Activated CD4-positive, alpha-beta T cell treated with anti-CD3 and anti-CD28 coated beads for 24 hours (primary cell): ENCODE results near the gene GLP2R.

Experiments
- DNase-seq, 2 donors: peaks; one replicate each; pipeline ENCODE4 v3.0.0-alpha.2; 2020; ENCODE audit warnings: low read depth in 2 of 2

Gene GLP2R

GRCh38 chr17:9854255-9854654, 28.5 kb downstream of the GLP2R start:
- no peak for DNase-seq

GRCh38 chr17:9855036-9855435, 29.3 kb downstream of the GLP2R start:
- no peak for DNase-seq

GRCh38 chr17:9859781-9860180, 34.1 kb downstream of the GLP2R start:
- DNase-seq = no peak

- DNase-seq = no peak
Measured at GRCh38 chr17:9860851-9861250, 35.1 kb downstream of the GLP2R start.

- DNase-seq = no peak
Measured at GRCh38 chr17:9862220-9862619, 36.5 kb downstream of the GLP2R start.

GRCh38 chr17:9862949-9863348, 37.2 kb downstream of the GLP2R start:
- DNase-seq = no peak

GRCh38 chr17:9865586-9865985, 39.9 kb downstream of the GLP2R start:
- no peak for DNase-seq

GRCh38 chr17:9868552-9868951, 42.8 kb downstream of the GLP2R start:
- DNase-seq = no peak

- no peak for DNase-seq
Measured at GRCh38 chr17:9872852-9873251, 47.1 kb downstream of the GLP2R start.

GRCh38 chr17:9874722-9875121, 49.0 kb downstream of the GLP2R start:
- DNase-seq = no peak

GRCh38 chr17:9875441-9875840, 49.7 kb downstream of the GLP2R start:
- no peak for DNase-seq

- DNase-seq = no peak
Measured at GRCh38 chr17:9878356-9878755, 52.6 kb downstream of the GLP2R start.

- DNase-seq = no peak
Measured at GRCh38 chr17:9878786-9879525, 53.2 kb downstream of the GLP2R start.

- DNase-seq = no peak
Measured at GRCh38 chr17:9880582-9880999, 54.9 kb downstream of the GLP2R start.

- no peak for DNase-seq
Measured at GRCh38 chr17:9883451-9883850, 57.7 kb downstream of the GLP2R start.

GRCh38 chr17:9886141-9886930, 60.6 kb downstream of the GLP2R start:
- DNase-seq = no peak

GRCh38 chr17:9887508-9887907, 61.8 kb downstream of the GLP2R start:
- DNase-seq = no peak

- DNase-seq = peak in 1 of 2 donors; percentile 1
Measured at GRCh38 chr17:9890124-9890523, 64.4 kb downstream of the GLP2R start.

- DNase-seq = no peak
Measured at GRCh38 chr17:9893411-9894012, 67.8 kb downstream of the GLP2R start.

- no peak for DNase-seq
Measured at GRCh38 chr17:9894231-9894630, 68.5 kb downstream of the GLP2R start.

- DNase-seq = no peak
Measured at GRCh38 chr17:9895923-9896322, 70.2 kb downstream of the GLP2R start.

GRCh38 chr17:9897372-9897968, 71.7 kb downstream of the GLP2R start:
- no peak for DNase-seq
